HT1080 (cell line): ENCODE data around the gene HIRA. TPM values are rescaled to one million over a fixed set of nuclear protein-coding genes. Genes with fewer than 3 reads are reported as not detected.
A peak's percentile ranks its signal among the peaks of the same experiment; 100 is the strongest.

Source experiments
- DNase-seq: peaks from one replicate; pipeline ENCODE4 v3.0.0-alpha.2; 2015; ENCODE audit warnings: low read depth
- polyA plus RNA-seq, 2 experiments: library from polyadenylated mRNA; depleted of rRNA; stranded (reverse); fragments of >200 nt; gene quantifications; 2 replicates each; pipeline ENCODE4 v1.2.3, GENCODE V29; 2015
- total RNA-seq: library from RNA; depleted of rRNA; stranded (reverse); fragments of >200 nt; shearing (Covaris generic); gene quantifications from 2 replicates; pipeline ENCODE4 v1.2.3, GENCODE V29; 2014; rRNA removed

Gene HIRA
- 26.6 and 28.6 TPM in 2 replicates for total RNA-seq
- 29.9 and 30.2 TPM in 2 replicates for polyA plus RNA-seq (2015; cell fraction: cytosol; rRNA removed)
- 19.5 and 19.7 TPM in 2 replicates for polyA plus RNA-seq (2015; cell fraction: nucleus; rRNA removed)

DNA sequence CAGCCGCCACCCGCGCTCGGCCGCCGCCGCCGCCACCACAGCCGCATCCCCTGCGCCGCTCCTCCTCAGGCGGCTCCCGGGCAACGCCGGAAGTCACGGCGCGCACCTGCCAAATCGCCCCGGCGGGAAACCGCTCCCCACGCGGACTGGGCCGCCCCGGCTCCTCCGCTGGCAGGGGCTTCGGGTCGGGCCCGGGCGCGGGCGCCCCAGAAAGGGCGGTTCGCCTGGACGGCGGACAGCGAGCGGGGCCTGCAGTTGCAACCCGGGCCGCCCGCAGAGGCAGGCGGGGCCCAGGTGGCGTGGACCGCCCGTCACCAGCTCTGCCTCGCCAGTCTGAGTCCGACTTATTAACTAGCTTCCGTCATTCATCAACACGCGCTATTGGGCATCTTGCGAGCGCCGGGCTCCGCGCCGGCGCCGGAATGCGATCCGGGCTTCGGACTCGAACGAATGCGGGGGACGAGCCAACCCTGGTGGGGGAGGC lies at the start of gene HIRA:
HIRA (minus strand) TSS at position 85 of the 484 bp plus-strand sequence. CDS start 257 bp downstream, outside the sequence.
- DNase-seq: peak; percentile 71

DNA sequence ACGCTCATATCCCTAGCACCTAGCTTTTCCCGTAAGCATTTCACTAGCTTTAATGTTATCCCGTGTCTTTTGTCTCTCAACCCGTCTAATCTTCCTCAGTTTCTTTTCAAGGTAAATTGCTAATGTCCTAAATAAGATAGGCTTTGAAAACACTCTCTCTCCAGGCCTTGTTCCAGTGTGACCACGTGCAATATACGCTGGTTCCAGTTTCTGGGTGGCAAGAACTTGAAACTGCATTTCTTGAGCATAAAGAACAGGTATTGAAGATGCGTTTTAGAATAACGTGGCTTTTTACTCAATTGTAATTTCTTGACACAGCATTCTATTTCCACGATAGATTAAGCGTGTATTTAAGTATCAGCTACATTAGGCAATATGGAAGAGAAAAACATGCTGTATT lies 49.3 kb upstream of the HIRA start:
- no peak for DNase-seq

DNA sequence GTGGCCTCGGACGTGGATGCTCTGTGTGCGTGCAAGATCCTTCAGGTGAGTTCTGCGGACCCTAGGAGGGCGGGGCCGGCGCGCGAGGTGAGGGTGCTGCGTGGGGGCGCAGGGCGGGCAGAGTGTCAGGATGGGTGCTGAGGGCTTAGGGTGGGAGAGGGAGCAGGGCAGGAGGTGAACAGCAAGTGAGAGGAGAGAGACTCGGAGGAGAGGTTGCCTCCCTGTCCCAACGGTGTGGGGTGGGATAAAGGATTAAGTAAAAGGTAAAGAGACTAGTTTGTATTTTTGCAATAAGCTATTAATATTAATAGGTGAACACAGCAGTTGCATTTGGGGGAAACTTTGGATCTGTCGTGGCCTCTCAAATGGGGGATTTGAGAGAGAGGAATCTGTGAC lies 48.6 kb upstream of the HIRA start:
- no peak for DNase-seq

DNA sequence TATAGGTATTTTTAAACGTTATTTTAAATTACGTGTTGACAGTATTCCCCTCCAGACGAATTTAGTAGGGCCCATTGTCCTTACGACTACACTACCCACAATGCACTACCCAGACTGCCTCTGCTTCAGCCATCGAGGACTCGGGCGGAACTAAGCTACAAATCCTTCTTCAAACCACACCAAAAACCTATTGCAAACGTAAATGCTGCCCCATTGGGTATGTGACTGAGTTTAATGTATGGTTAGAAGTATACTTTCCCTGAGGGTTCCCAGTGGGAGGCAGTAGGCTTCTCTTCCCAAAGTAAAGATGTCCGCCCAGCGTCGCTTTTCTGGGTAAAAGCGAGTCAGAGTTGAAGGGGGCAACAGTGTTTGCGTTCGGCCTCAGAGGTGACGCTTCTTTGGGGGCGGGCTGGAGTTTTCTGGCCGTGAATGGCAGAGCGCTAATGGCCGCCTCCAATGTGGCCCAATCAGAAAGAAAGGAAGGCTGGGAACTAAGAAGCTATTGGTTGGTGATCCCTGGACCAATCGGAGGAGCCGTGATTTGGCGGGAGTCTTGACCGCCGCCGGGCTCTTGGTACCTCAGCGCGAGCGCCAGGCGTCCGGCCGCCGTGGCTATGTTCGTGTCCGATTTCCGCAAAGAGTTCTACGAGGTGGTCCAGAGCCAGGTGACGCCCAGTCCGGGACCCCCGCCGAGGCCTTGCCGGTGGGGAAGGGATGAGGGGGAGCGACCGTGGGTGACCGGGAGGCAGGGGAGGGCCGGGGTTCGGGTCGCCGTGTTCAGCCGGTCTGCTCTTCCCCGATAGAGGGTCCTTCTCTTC lies 48.0 kb upstream of the HIRA start, which contains the start of gene CDC45:
CDC45 (plus strand) TSS at position 566 of the 818 bp plus-strand sequence; CDS start at position 615, 49 bp downstream.
- peak; percentile 98 for DNase-seq

DNA sequence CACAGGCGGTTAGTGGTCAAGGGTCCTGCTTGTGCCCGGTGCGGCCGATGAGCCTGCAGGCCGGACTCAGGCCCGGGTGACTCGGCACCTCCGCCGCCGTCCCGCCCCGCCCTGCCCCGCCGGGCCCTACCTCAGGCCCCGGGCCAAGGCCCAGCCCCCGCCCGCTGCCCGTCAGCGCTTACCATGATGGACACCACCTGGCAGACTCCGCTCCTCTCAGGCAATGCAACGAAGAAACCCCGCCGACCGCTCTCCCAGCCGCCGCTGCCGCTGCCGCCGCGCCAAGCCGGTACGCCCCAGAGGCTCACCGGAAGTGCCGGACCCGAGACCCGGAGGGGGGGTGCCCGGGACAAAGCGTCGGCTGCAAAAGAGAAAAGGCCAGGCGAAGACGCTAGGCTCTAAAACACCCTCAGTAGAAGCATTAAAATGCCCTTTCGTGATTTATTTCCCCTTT lies 47.4 kb upstream of the HIRA start, which contains the start of gene UFD1:
UFD1 (minus strand) TSS at position 293 of the 454 bp plus-strand sequence; CDS start at position 185, 108 bp downstream.
- DNase-seq: peak; percentile 78

DNA sequence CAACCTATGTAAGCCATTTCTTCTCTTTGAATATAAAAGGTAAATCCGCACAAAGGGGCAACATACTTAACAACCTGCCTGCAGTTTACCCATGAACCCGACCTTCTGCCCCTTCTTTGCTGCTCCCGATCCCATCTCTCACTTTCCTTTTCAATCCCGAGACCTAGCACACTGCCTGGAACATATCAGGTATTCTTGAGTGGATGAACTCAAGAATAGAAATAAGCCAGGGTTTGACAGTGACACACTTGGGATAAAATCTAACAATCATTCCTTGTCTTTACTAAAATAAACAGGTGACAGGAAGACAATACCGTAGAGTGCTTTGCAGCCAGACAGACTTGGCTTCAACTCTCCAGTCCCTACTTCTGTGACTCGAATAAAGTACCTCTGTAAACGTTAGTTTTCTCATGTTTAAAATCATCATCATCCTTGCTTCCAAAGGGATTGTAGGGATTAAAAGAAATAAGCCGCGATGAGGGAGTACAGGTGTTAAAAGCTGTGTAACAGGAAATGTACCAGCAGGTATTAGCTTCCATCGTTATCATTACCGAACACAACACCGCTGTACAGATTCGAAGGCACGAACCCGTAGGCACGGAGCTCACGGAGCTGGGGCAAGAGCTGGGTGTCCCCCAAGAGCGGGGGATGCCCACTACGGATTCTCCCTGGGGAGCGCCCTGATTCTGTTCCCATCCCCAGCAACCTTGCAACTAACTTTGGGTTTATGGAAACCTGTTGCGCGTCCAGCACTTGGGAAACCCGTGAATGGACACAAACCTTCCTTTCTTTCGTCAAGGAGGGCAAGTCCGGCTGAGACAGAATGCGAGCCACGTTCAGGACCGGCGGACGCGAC lies 46.7 kb upstream of the HIRA start:
- no peak for DNase-seq

GRCh38 chr22:19477321-19478044 lies 46.0 kb upstream of the HIRA start:
- DNase-seq: no peak

DNA sequence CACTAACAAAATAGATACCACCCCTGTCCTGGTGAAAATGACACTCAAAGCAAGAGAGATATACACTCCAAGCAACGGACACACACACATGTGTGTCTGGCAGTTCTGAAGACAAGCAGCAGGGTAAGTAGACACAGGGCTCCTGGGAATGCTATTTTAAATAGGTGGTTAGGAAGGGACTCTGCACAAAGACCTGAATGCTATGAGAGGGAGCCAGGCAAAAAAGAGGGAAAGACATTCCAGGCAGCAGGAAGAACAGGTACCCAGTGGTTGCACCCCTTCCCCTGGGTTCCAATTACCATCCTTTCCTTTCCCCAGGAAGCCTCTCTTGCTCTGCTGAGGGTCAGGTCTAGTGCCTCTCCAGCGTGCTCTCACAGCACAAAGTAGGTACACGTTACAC lies 44.5 kb upstream of the HIRA start:
- no peak for DNase-seq

DNA sequence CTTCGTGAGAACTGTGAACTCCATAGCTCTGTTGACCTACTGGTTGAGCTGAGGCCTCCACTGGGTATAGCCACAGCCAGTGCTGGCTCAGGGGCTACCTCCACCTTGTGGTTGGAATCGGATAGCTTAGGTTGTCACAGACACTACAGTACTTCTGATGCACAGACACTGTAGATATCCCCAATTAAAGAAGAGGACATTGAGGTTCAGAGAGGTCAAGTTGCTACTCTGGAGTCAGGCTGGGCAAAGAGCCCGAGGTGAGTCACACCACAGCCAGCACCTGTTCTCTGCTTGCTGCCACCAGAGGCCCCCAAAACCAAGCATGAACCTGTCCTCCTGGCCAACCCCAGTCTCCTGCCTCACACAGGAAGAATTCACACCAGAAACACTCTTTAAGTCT lies 42.0 kb upstream of the HIRA start:
- no peak for DNase-seq

DNA sequence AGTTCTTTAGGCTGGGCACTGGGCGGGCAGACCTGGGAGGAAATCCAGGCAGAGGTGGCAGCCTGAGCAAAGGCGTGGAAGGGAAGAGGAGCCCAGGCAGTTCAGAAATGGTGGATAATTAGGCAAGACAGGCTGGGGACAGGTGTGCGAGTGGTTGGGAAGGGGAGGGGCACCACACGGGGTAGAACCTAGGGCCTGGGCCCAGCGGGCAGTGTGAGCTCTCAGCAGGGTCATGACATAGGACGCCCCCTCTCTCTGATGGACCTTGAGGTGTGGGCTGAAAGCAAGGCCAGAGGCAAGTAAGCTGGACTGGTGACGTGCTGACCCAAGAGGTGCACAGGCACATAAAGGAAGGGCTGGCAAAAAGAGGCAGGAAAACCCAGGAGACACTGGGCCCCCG lies 40.7 kb upstream of the HIRA start:
- DNase-seq: no peak

GRCh38 chr22:19471572-19471971 lies 40.0 kb upstream of the HIRA start:
- no peak for DNase-seq

- DNase-seq: no peak
Measured at GRCh38 chr22:19470010-19470409, 38.5 kb upstream of the HIRA start.

DNA sequence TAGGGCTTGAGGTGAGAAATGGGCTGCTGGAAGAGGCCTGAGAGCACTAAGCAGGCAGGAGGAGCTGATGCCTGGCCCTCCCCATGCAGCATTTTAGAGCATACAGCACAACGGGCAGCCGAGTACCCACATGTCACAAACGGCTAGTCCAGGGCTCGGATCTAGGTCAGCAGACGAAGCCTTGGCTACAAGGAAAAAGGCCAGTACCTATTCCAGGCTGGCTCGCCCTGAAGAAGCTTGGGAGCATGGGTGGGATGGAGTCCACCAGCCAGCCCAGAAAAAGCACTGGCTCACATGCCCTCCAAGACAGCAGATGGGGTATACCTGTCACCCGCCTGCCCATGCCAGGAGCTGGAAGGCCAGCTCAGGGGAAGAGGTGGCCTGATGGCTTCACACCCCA lies 37.9 kb upstream of the HIRA start:
- no peak for DNase-seq

- no peak for DNase-seq
Measured at GRCh38 chr22:19467912-19468311, 36.4 kb upstream of the HIRA start.

DNA sequence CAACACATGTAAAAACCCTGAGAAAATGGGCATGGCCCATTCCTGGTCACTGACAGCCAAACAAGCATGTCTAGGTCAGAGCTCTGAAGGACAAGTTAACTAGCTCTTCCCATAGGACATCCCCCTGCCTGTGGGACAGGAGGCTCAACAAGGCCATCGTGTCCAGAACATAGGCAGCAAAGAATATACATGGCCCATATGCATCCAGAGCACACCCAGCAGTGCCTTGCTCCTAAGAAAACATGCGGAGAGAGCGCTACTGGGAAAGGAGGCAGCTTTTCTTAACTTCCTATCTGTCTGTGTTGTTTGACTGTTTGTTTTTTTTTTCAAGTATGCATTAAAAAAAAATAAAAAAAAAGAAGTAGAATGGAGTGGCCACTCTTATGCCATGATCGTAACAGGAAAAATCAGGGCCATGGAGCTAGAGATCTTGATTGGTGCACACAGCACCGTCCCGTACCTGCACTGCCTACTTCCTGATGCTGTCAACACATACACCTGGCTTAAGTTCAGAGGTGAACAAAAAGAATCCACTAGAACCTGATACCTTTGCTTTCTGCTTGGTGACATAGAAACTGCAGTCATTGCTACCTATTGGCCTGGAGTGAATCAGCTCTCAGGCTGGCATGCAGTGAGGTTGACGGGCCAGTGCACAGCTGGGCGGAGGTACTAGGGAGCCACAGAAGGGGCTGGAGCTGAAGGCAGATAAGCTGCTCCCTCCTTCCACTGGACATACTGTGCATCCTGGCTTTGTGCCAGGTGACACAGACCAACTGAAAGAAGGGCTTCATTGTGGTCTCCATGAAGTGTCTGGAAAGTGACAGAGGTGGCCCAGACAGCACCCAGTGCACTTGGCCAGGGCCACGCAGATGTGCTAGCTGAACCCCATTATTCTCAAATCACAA lies 35.6 kb upstream of the HIRA start:
- DNase-seq: no peak

DNA sequence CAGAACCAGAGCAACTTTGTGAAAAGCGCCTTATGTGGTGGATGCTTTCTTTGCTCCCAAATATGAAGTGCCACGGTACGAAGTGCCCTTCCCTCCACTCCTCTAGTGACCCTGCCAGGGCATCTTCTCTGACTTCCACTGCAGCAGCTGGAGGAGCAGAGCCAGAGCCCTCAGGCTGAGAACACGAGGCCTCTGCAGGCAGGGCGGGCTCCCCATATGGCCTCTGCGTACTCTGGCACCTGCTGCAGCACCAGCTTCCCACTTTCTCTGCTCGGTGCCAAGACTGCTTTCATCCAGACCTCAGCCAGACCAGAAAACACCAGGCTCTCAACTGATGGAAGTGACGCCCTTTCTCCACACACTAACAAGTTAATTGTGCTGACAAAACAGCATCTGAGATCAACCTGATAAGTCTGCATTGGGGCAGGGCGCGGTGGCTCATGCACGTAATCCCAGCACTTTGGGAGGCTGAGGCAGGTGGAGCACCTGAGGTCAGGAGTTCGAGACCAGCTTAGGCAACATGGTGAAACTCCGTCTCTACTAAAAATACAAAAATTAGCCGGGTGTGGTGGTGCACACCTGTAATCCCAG lies 34.7 kb upstream of the HIRA start:
- DNase-seq: no peak

DNA sequence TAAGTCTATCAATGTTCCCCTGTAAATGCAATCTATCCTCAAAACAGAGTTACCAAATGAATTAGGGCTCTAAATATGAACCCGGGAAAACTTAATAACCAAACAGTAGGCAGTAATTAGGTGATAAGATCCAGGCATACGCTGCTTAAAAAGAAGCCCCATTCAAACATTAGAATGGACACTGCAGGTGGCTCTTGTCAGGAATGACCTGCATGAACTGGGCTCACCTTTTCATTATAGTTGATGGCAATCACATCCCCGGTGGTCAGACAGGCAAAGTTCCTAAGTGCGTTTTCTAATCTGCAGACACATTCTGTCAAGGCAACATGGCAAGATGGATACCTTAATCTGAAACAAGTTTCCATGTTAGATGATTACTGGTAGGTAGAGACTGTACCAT lies 33.4 kb upstream of the HIRA start:
- no peak for DNase-seq

- no peak for DNase-seq
Measured at GRCh38 chr22:19464546-19464945, 33.0 kb upstream of the HIRA start.
